H1 (cell line): ENCODE measurements around the gene DNER. TPM values are rescaled to one million over a fixed set of nuclear protein-coding genes. Genes with fewer than 3 reads are reported as not detected.

Experiments used
- CTCF ChIA-PET: fragments of 300-600 bp; sonication (Branson Sonifier 250); formaldehyde crosslinking; loops from one replicate; lab custom pipeline; 2021; ENCODE audit not compliant: partially characterized antibody; lab: Charles Lee
- POLR2A ChIA-PET: fragments of 300-600 bp; sonication (Branson Sonifier 250); formaldehyde crosslinking; loops from one replicate; lab custom pipeline; 2021; ENCODE audit warnings: inconsistent platforms; ENCODE audit not compliant: partially characterized antibody; lab: Charles Lee
- DNase-seq, 2 experiments: peaks; one replicate each; pipeline versions ENCODE4 v3.0.0 to v3.0.0-alpha.2; 2010 to 2022; ENCODE audit warnings: low spot score in 2 of 2, low read depth in 1 of 2, mixed read lengths in 1 of 2
- FAIRE-seq: peaks from 2 replicates; lab custom pipeline; 2011; peaks lifted over from hg19 to GRCh38; lab: Jason Lieb, UNC
- H2AFZ ChIP-seq: 2 replicates; pipeline ENCODE4 v1.8.1; 2012; ENCODE audit warnings: low read length, inconsistent platforms
- H2AK5ac ChIP-seq: 2 replicates; pipeline ENCODE4 v1.6.1; 2013; ENCODE audit warnings: low read depth, low read length
- H2BK120ac ChIP-seq: replicated peaks from 2 replicates; pipeline ENCODE3; 2013; ENCODE audit warnings: low read depth, low read length, inconsistent platforms
- H2BK12ac ChIP-seq: 2 replicates; pipeline ENCODE4 v1.6.1; 2013; ENCODE audit warnings: low read depth, low read length
- H2BK15ac ChIP-seq: 2 replicates; pipeline ENCODE4 v1.6.1; 2013; ENCODE audit warnings: low read length
- H2BK20ac ChIP-seq: 2 replicates; pipeline ENCODE4 v1.6.1; 2013; ENCODE audit warnings: low read length
- H2BK5ac ChIP-seq: 2 replicates; pipeline ENCODE4 v1.6.1; 2013; ENCODE audit warnings: low read depth, low read length
- H3K14ac ChIP-seq: 2 replicates; pipeline ENCODE4 v1.6.1; 2013; ENCODE audit warnings: inconsistent platforms; ENCODE audit not compliant: insufficient read length
- H3K18ac ChIP-seq: 2 replicates; pipeline ENCODE4 v1.6.1; 2013; ENCODE audit warnings: low read length; ENCODE audit errors: extremely low read depth
- H3K23ac ChIP-seq: 2 replicates; pipeline ENCODE4 v1.6.1; 2013; ENCODE audit warnings: inconsistent platforms; ENCODE audit not compliant: insufficient read length
- H3K23me2 ChIP-seq: 2 replicates; pipeline ENCODE4 v1.6.1; 2013; ENCODE audit warnings: low read depth, low read length
- H3K27ac ChIP-seq: 2 replicates; pipeline ENCODE4 v1.6.1; 2011; ENCODE audit warnings: low read depth, low read length, inconsistent platforms
- H3K27me3 ChIP-seq, 4 experiments: replicated peaks in 1 of 4; 1 replicate in 1 of 4; 2 replicates in 3 of 4; pipeline versions ENCODE4 v1.6.1 to v1.8.1; 2011 to 2013; ENCODE audit warnings: low read length in 3 of 4, mild to moderate bottlenecking in 3 of 4, inconsistent platforms in 2 of 4, mixed read lengths in 2 of 4, moderate library complexity in 1 of 4; ENCODE audit not compliant: control insufficient read depth in 3 of 4, insufficient read depth in 3 of 4; ENCODE audit errors: extremely low read depth in 1 of 4
- H3K36me3 ChIP-seq, 4 experiments: 2 replicates each; pipeline versions ENCODE4 v1.6.1 to v1.8.1; 2011 to 2013; ENCODE audit warnings: mild to moderate bottlenecking in 4 of 4, low read length in 3 of 4, moderate library complexity in 2 of 4, control low read depth in 1 of 4, inconsistent platforms in 1 of 4; ENCODE audit not compliant: insufficient read depth in 4 of 4, control insufficient read depth in 2 of 4
- H3K4ac ChIP-seq: replicated peaks from 2 replicates; pipeline ENCODE3; 2013; ENCODE audit warnings: low read length, low read depth, mixed read lengths, inconsistent platforms; ENCODE audit not compliant: insufficient read length
- H3K4me1 ChIP-seq, 4 experiments: replicated peaks in 1 of 4; 1 replicate in 1 of 4; 2 replicates in 3 of 4; pipeline versions ENCODE4 v1.6.1 to v1.8.1; 2011 to 2013; ENCODE audit warnings: low read length in 3 of 4, inconsistent platforms in 2 of 4, mixed read lengths in 1 of 4; ENCODE audit not compliant: insufficient read depth in 4 of 4, control insufficient read depth in 3 of 4
- H3K4me2 ChIP-seq, 2 experiments: 2 replicates each; pipeline versions ENCODE4 v1.6.1 to v1.8.1; 2011 to 2013; ENCODE audit warnings: low read depth in 2 of 2, low read length in 2 of 2, control low read depth in 1 of 2, inconsistent platforms in 1 of 2, mild to moderate bottlenecking in 1 of 2; ENCODE audit not compliant: insufficient read depth in 1 of 2
- H3K4me3 ChIP-seq, 4 experiments: fragments of 200-600, 300-600 bp in 1 of 4; sonication (generic), shearing (Covaris generic), sonication (Bioruptor Twin) in 1 of 4; 2 replicates each; pipeline versions ENCODE4 v1.5.1 to v1.8.1; 2011 to 2016; ENCODE audit warnings: low read length in 4 of 4, low read depth in 3 of 4, control low read depth in 2 of 4, inconsistent platforms in 2 of 4, mild to moderate bottlenecking in 2 of 4, mixed read lengths in 1 of 4, moderate library complexity in 1 of 4; ENCODE audit not compliant: insufficient read depth in 2 of 4; ENCODE audit errors: extremely low read depth in 1 of 4
- H3K56ac ChIP-seq: replicated peaks from 2 replicates; pipeline ENCODE3; 2013; ENCODE audit warnings: low read depth, mild to moderate bottlenecking, mixed read lengths, low read length, inconsistent platforms; ENCODE audit not compliant: insufficient read length
- H3K79me1 ChIP-seq: 2 replicates; pipeline ENCODE4 v1.6.1; 2013; ENCODE audit warnings: low read depth, low read length, control low read depth
- H3K79me2 ChIP-seq, 2 experiments: 2 replicates each; pipeline versions ENCODE4 v1.6.1 to v1.8.1; 2012 to 2013; ENCODE audit warnings: low read length in 2 of 2, mild to moderate bottlenecking in 2 of 2, inconsistent platforms in 1 of 2; ENCODE audit not compliant: insufficient read depth in 2 of 2, control insufficient read depth in 1 of 2
- H3K9ac ChIP-seq, 4 experiments: replicated peaks in 1 of 4; 1 replicate in 1 of 4; 2 replicates in 3 of 4; pipeline versions ENCODE4 v1.6.1 to v1.8.1; 2011 to 2013; ENCODE audit warnings: low read depth in 3 of 4, low read length in 3 of 4, control low read depth in 2 of 4, mild to moderate bottlenecking in 2 of 4, moderate library complexity in 2 of 4, inconsistent platforms in 1 of 4; ENCODE audit errors: extremely low read depth in 1 of 4
- H3K9me3 ChIP-seq, 2 experiments: 2 replicates each; pipeline versions ENCODE4 v1.6.1 to v1.8.1; 2012 to 2013; ENCODE audit warnings: mild to moderate bottlenecking in 2 of 2, moderate library complexity in 2 of 2, control low read depth in 1 of 2, inconsistent platforms in 1 of 2, low read depth in 1 of 2, low read length in 1 of 2, mixed read lengths in 1 of 2; ENCODE audit not compliant: insufficient read depth in 2 of 2
- H4K20me1 ChIP-seq, 2 experiments: replicated peaks in 1 of 2; 2 replicates each; pipeline versions ENCODE3 to v1.8.1; 2011 to 2013; ENCODE audit warnings: inconsistent platforms in 2 of 2, low read length in 2 of 2, mild to moderate bottlenecking in 1 of 2; ENCODE audit not compliant: insufficient read depth in 2 of 2, control insufficient read depth in 1 of 2
- H4K5ac ChIP-seq: 2 replicates; pipeline ENCODE4 v1.6.1; 2013; ENCODE audit warnings: low read length, low read depth, mixed read lengths, inconsistent platforms; ENCODE audit not compliant: insufficient read length
- H4K8ac ChIP-seq: 2 replicates; pipeline ENCODE4 v1.8.0; 2013; ENCODE audit warnings: mild to moderate bottlenecking, moderate library complexity, low read length, inconsistent platforms; ENCODE audit not compliant: insufficient read depth; ENCODE audit errors: extremely low read depth
- H4K91ac ChIP-seq: replicated peaks from 2 replicates; pipeline ENCODE3; 2013; ENCODE audit warnings: low read length, mixed read lengths, inconsistent platforms; ENCODE audit not compliant: insufficient read length
- BCL11A ChIP-seq, 2 experiments: IDR thresholded peaks; one replicate each; pipeline ENCODE4 v1.6.1; 2011; ENCODE audit warnings: low read depth in 2 of 2, low read length in 2 of 2, mild to moderate bottlenecking in 2 of 2
- BRCA1 ChIP-seq: IDR thresholded peaks from 2 replicates; pipeline ENCODE4 v1.6.1; 2012; ENCODE audit warnings: low read depth, low read length, improper control_type of control experiment
- CBX5 ChIP-seq: fragments of 300-800, 300-1000 bp; sonication (generic); IDR thresholded peaks from 2 replicates; pipeline ENCODE4 v1.7.1; 2016; ENCODE audit warnings: antibody characterized with exemption, low read length, low read depth
- CEBPB ChIP-seq: IDR thresholded peaks from 2 replicates; pipeline ENCODE4 v1.6.1; 2012; ENCODE audit warnings: low read depth, low read length
- CREB1 ChIP-seq: IDR thresholded peaks from 2 replicates; pipeline ENCODE4 v1.6.1; 2012; ENCODE audit warnings: inconsistent platforms
- EZH2 ChIP-seq: fragments of 200-600 bp; sonication (generic); IDR thresholded peaks from 2 replicates; pipeline ENCODE4 v1.7.1; 2012; ENCODE audit warnings: low read depth, mild to moderate bottlenecking, moderate library complexity, low read length, inconsistent platforms; ENCODE audit not compliant: severe bottlenecking
- PHF8 ChIP-seq: fragments of 200-600 bp; sonication (generic); conservative IDR thresholded peaks from 2 replicates; pipeline ENCODE4 v1.7.1; 2012; ENCODE audit warnings: low read depth, mild to moderate bottlenecking, inconsistent platforms, low read length, moderate library complexity
- SP2 ChIP-seq: IDR thresholded peaks from 2 replicates; pipeline ENCODE4 v1.6.1; 2012; ENCODE audit warnings: mild to moderate bottlenecking, low read length, inconsistent platforms
- SUZ12 ChIP-seq: fragments of 200-600 bp; sonication (generic); IDR thresholded peaks from 2 replicates; pipeline ENCODE4 v1.6.1; 2012; ENCODE audit warnings: mild to moderate bottlenecking, inconsistent platforms, low read length, moderate library complexity, mixed read lengths
- YY1 ChIP-seq: IDR thresholded peaks from 2 replicates; pipeline ENCODE4 v1.6.1; 2011; ENCODE audit warnings: low read depth, mild to moderate bottlenecking, low read length
- WGBS, 2 experiments: shearing (Covaris generic) in 1 of 2; methylation state at CpG; one replicate each; pipeline versions ENCODE4 v1.1.6 to v1.1.7; 2013 to 2015; ENCODE audit warnings: low lambda C conversion rate in 2 of 2, mixed read lengths in 2 of 2, inconsistent platforms in 1 of 2, low coverage in 1 of 2, missing lambda C conversion rate in 1 of 2; ENCODE audit not compliant: insufficient replicate concordance in 2 of 2, insufficient coverage in 1 of 2, insufficient read length in 1 of 2; ENCODE audit errors: extremely low coverage in 1 of 2, missing lambda C conversion rate in 1 of 2; 5-methylcytosine and 5-hydroxymethylcytosine counted together
- polyA plus RNA-seq, 7 experiments: library from polyadenylated mRNA; depleted of rRNA in 3 of 7; stranded (reverse) in 5 of 7; unstranded in 2 of 7; fragments of >200 nt in 5 of 7; fragments of 200-250 nt in 2 of 7; gene quantifications; 1 replicate in 5 of 7; 2 replicates in 1 of 7; 4 replicates in 1 of 7; pipeline versions ENCODE4 v1.2.1 to v1.2.3, GENCODE V29; 2011 to 2013; ENCODE audit warnings: missing spikeins in 2 of 7, mixed read lengths in 2 of 7
- total RNA-seq: library from RNA; stranded (reverse); fragmentation: NEBNext Ultra II Directional; extraction: Animal tissue kit (Norgen Biotek cat#: 25700); gene quantifications from 2 replicates; pipeline ENCODE4 v1.2.1, GENCODE V29; 2021
- TF ChIP-seq, protein P1 (sequence below): IDR thresholded peaks from 2 replicates; pipeline ENCODE4 v1.6.1; 2012; ENCODE audit warnings: inconsistent platforms

DNER gene
- total and polyA plus RNA-seq, 2 of the 8 experiments (the other 6 are each of a cell fraction or from before 2014, with no cell fraction given): 6.8 to 16.3 TPM

DNA sequence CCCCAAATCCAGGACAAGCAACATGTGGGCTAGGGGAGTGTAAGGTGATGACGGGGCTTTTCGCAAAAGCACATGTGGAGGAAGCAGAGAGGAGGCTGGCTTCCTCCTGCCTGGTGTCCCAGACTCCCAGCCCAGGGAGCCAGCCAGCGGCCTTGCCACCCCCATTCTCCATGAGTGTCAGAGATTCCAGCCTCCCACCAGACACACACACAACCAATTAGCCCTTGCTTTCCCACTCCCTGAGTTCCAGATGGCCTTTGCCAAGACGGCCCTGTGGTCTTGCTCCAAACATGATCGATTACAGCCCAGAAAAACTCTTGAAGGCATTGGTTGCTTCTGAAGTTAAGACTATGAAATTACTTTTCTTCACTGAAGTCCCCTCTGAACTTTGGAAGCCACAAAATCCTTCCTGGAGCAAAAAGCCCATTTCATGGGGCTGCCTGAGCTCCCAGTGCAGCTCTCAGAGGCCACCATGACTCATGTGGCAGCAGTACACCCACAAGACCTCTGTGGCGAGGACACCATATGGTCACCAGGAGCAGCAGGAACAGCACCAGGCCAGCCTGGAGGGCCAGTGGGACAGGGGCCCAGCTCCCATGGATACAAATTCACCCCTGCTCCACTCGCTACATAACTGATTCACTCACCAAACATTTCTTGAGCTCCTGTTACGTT, 374.1 kb downstream of the DNER start:
- no peak overlapping the region for H2BK120ac ChIP-seq
- no peak overlapping the region for H3K14ac ChIP-seq
- H3K4me1 ChIP-seq: no peaks in the 10 kb centered on the region
- no peak overlapping the region for H2BK12ac ChIP-seq
- H3K9me3 ChIP-seq: no peaks in the 10 kb centered on the region
- CTCF ChIA-PET: interaction anchor here (0.6 to 2.4 kb wide), 6 partner anchors 10 to 247 kb away, joined by 3 to 8 read pairs (median 4); no protein-coding TSS in a partner anchor
- DNase-seq (no peak), FAIRE-seq (no peak)
- H3K79me1 ChIP-seq: no peaks in the 10 kb centered on the region
- H4K5ac ChIP-seq: no peak overlapping the region
- TF ChIP-seq CEBPB: no peak
- TF ChIP-seq BRCA1: no peak
- no peak for TF ChIP-seq CBX5
- no peak for TF ChIP-seq PHF8
- TF ChIP-seq CREB1: no peak
- TF ChIP-seq, protein P1, sequence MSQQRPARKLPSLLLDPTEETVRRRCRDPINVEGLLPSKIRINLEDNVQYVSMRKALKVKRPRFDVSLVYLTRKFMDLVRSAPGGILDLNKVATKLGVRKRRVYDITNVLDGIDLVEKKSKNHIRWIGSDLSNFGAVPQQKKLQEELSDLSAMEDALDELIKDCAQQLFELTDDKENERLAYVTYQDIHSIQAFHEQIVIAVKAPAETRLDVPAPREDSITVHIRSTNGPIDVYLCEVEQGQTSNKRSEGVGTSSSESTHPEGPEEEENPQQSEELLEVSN: no peak
- no peak for TF ChIP-seq EZH2
- TF ChIP-seq SUZ12: no peak
- TF ChIP-seq BCL11A (IDR thresholded peaks at IDR 0.05; ENCODE audit: low read depth in 2 of 2, low read length in 2 of 2): no peak
- TF ChIP-seq SP2: no peak
- no peak for TF ChIP-seq YY1
- no peak overlapping the region for H2BK15ac ChIP-seq
- 93% methylated on average over 8 of the region's 8 CpGs; no CpG with 5 or more reads in 1 of the 2 experiments for WGBS, 2 experiments
- H3K9ac ChIP-seq: no peak overlapping the region
- no peaks in the 10 kb centered on the region for H3K23me2 ChIP-seq
- no peak overlapping the region for H2AK5ac ChIP-seq
- H3K18ac ChIP-seq: no peak overlapping the region
- H2AFZ ChIP-seq: no peak overlapping the region
- POLR2A ChIA-PET: no interaction called here
- H2BK5ac ChIP-seq: no peak overlapping the region
- no peak overlapping the region for H3K27ac ChIP-seq
- peak overlapping the region; percentile 14; the same call in 1 of the 2 replicates for H4K8ac ChIP-seq
- H3K23ac ChIP-seq: no peak overlapping the region
- H2BK20ac ChIP-seq: no peak overlapping the region
- H4K20me1 ChIP-seq: no peaks in the 10 kb centered on the region
- H4K91ac ChIP-seq: no peak overlapping the region
- H3K36me3 ChIP-seq: no peaks in the 10 kb centered on the region
- no peaks in the 10 kb centered on the region for H3K79me2 ChIP-seq
- H3K4me3 ChIP-seq: no peak overlapping the region
- no peak overlapping the region for H3K4me2 ChIP-seq
- H3K4ac ChIP-seq: no peak overlapping the region
- H3K56ac ChIP-seq: no peak overlapping the region
- no peaks in the 10 kb centered on the region for H3K27me3 ChIP-seq
